Measurements from ENCODE around the gene RFC2. TPM values are rescaled to one million over a fixed set of nuclear protein-coding genes. Genes with fewer than 3 reads are reported as not detected.
"Not testable (repeated sequence)": the region's sequence is repeated elsewhere in the genome, so short reads cannot be mapped to it uniquely, and the experiment has no call there.

Gene RFC2
- total RNA-seq, 4 donors from 2014 or later = 11.4 to 16.8 (median 14.0) TPM

- TF ChIP-seq CTCF (IDR thresholded peaks at IDR 0.05) (no peak), POLR2A (IDR thresholded peaks at IDR 0.05) (no peak)
- 96 to 97% methylated on average over 15 of the region's 15 CpGs for WGBS, 2 donors
- Histone ChIP-seq H3K4me1 (no peaks in the 10 kb centered on the region), H3K36me3 (peaks cover 16 to 23% of the 10 kb centered on the region in 2 donors), H3K9me3 (no peaks in the 10 kb centered on the region), H3K27ac (no peak overlapping the region), H3K27me3 (no peaks in the 10 kb centered on the region), H3K4me3 (replicated peaks in 1 of 3) (no peak overlapping the region)
- no peak for DNase-seq
- intact Hi-C loops (cut with DNase I) = no loop called here
These were observed 23.6 kb downstream of the RFC2 start for GRCh38 chr7:74230446-74231231.

GRCh38 chr7:74228951-74229900 lies 25.0 kb downstream of the RFC2 start:
- H3K4me1 ChIP-seq = no peaks in the 10 kb centered on the region
- no peak overlapping the region for H3K27ac ChIP-seq
- intact Hi-C loops (cut with DNase I) = no loop called here
- peaks cover 10 to 16% of the 10 kb centered on the region in 2 donors for H3K36me3 ChIP-seq
- DNase-seq = no peak
- 94 to 97% methylated on average over 5 to 9 of the region's 9 CpGs for WGBS, 2 donors
- H3K27me3 ChIP-seq = no peaks in the 10 kb centered on the region
- TF ChIP-seq CTCF (IDR thresholded peaks at IDR 0.05) (no peak), POLR2A (IDR thresholded peaks at IDR 0.05) (no peak)
- no peaks in the 10 kb centered on the region for H3K9me3 ChIP-seq
- no peak overlapping the region for H3K4me3 ChIP-seq (replicated peaks in 1 of 3)

GRCh38 chr7:74226633-74227032 lies 27.6 kb downstream of the RFC2 start:
- intact Hi-C loops (cut with DNase I) = no loop called here
- TF ChIP-seq POLR2A (IDR thresholded peaks at IDR 0.05) (no peak), CTCF (IDR thresholded peaks at IDR 0.05) (no peak)
- H3K9me3 ChIP-seq = no peaks in the 10 kb centered on the region
- no peaks in the 10 kb centered on the region for H3K27me3 ChIP-seq
- 90 to 94% methylated on average over 5 of the region's 5 CpGs for WGBS, 2 donors
- H3K4me1 ChIP-seq = no peaks in the 10 kb centered on the region
- H3K27ac ChIP-seq = no peak overlapping the region
- H3K36me3 ChIP-seq = peaks cover 6% of the 10 kb centered on the region in 2 donors
- no peak for DNase-seq
- H3K4me3 ChIP-seq (replicated peaks in 1 of 3) = no peak overlapping the region

GRCh38 chr7:74225400-74225799 lies 28.8 kb downstream of the RFC2 start:
- WGBS, 2 donors = 94 to 96% methylated on average over 12 of the region's 12 CpGs
- intact Hi-C loops (cut with DNase I) = no loop called here
- DNase-seq = no peak
- no peak overlapping the region for H3K27ac ChIP-seq
- H3K36me3 ChIP-seq = peaks cover 0 to under 1% of the 10 kb centered on the region in 2 donors
- no peaks in the 10 kb centered on the region for H3K9me3 ChIP-seq
- no peak for TF ChIP-seq POLR2A (IDR thresholded peaks at IDR 0.05)
- no peak overlapping the region for H3K4me3 ChIP-seq (replicated peaks in 1 of 3)
- H3K27me3 ChIP-seq = no peaks in the 10 kb centered on the region
- no peaks in the 10 kb centered on the region for H3K4me1 ChIP-seq

GRCh38 chr7:74224907-74225306 lies 29.3 kb downstream of the RFC2 start:
- H3K27ac ChIP-seq; H3K9me3 ChIP-seq; H3K27me3 ChIP-seq; intact Hi-C loops (cut with DNase I); H3K4me3 ChIP-seq (replicated peaks in 1 of 3); DNase-seq; H3K36me3 ChIP-seq; H3K4me1 ChIP-seq: not testable (repeated sequence)
- 97 to 100% methylated on average over 6 to 13 of the region's 13 CpGs for WGBS, 2 donors

- TF ChIP-seq CTCF (IDR thresholded peaks at IDR 0.05) = no peak
- no peak for TF ChIP-seq POLR2A (IDR thresholded peaks at IDR 0.05)
- no peaks in the 10 kb centered on the region for H3K4me1 ChIP-seq
- intact Hi-C loops (cut with DNase I) = no loop called here
- no peak for DNase-seq
- H3K27me3 ChIP-seq = no peaks in the 10 kb centered on the region
- H3K9me3 ChIP-seq = no peaks in the 10 kb centered on the region
- WGBS, 2 donors = 95 to 98% methylated on average over 6 to 12 of the region's 12 CpGs
- no peak overlapping the region for H3K4me3 ChIP-seq (replicated peaks in 1 of 3)
- H3K36me3 ChIP-seq = no peaks in the 10 kb centered on the region
- no peak overlapping the region for H3K27ac ChIP-seq
These were observed 29.7 kb downstream of the RFC2 start for GRCh38 chr7:74224511-74224832.
